SH-SY5Y (cell line): ENCODE results near the gene HM13.

Experiments
- GATA2 ChIP-seq: IDR thresholded peaks from 2 replicates; pipeline ENCODE4 v1.6.1; 2011; ENCODE audit warnings: mild to moderate bottlenecking, low read depth, low read length
- GATA3 ChIP-seq: IDR thresholded peaks from 2 replicates; pipeline ENCODE4 v1.6.1; 2011; ENCODE audit warnings: low read depth, mild to moderate bottlenecking, low read length, moderate library complexity

DNA sequence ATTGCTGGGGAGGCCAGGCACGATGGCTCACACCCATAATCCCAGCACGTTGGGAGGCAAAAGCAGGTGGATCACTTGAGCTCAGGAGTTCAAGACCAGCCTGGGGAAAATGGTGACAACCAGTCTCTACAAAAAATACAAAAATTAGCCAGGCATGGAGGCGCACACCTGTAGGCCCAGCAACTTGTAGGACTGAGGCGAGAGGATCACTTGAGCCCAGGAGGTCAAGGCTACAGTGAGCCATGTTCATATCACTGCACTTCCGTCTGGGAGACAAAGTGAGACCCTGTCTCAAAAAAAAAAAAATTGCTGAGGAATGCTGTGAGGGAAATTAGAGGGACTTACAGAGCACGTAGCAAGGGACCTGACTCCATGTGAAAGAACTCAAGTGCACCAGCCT, 50.0 kb downstream of the HM13 start:
- TF ChIP-seq GATA2 (no peak), GATA3 (no peak)
